H1 (cell line): Measurements from ENCODE around the gene NEU2. TPM values are rescaled to one million over a fixed set of nuclear protein-coding genes. Genes with fewer than 3 reads are reported as not detected.

Experiments
- CTCF ChIA-PET: fragments of 300-600 bp; sonication (Branson Sonifier 250); formaldehyde crosslinking; loops from one replicate; lab custom pipeline; 2021; ENCODE audit not compliant: partially characterized antibody; lab: Charles Lee
- POLR2A ChIA-PET: fragments of 300-600 bp; sonication (Branson Sonifier 250); formaldehyde crosslinking; loops from one replicate; lab custom pipeline; 2021; ENCODE audit warnings: inconsistent platforms; ENCODE audit not compliant: partially characterized antibody; lab: Charles Lee
- DNase-seq, 2 experiments: peaks; one replicate each; pipeline versions ENCODE4 v3.0.0 to v3.0.0-alpha.2; 2010 to 2022; ENCODE audit warnings: low spot score in 2 of 2, low read depth in 1 of 2, mixed read lengths in 1 of 2
- FAIRE-seq: peaks from 2 replicates; lab custom pipeline; 2011; peaks lifted over from hg19 to GRCh38; lab: Jason Lieb, UNC
- H2AFZ ChIP-seq: 2 replicates; pipeline ENCODE4 v1.8.1; 2012; ENCODE audit warnings: low read length, inconsistent platforms
- H2AK5ac ChIP-seq: 2 replicates; pipeline ENCODE4 v1.6.1; 2013; ENCODE audit warnings: low read depth, low read length
- H2BK120ac ChIP-seq: replicated peaks from 2 replicates; pipeline ENCODE3; 2013; ENCODE audit warnings: low read depth, low read length, inconsistent platforms
- H2BK12ac ChIP-seq: 2 replicates; pipeline ENCODE4 v1.6.1; 2013; ENCODE audit warnings: low read depth, low read length
- H2BK15ac ChIP-seq: 2 replicates; pipeline ENCODE4 v1.6.1; 2013; ENCODE audit warnings: low read length
- H2BK20ac ChIP-seq: 2 replicates; pipeline ENCODE4 v1.6.1; 2013; ENCODE audit warnings: low read length
- H2BK5ac ChIP-seq: 2 replicates; pipeline ENCODE4 v1.6.1; 2013; ENCODE audit warnings: low read depth, low read length
- H3K14ac ChIP-seq: 2 replicates; pipeline ENCODE4 v1.6.1; 2013; ENCODE audit warnings: inconsistent platforms; ENCODE audit not compliant: insufficient read length
- H3K18ac ChIP-seq: 2 replicates; pipeline ENCODE4 v1.6.1; 2013; ENCODE audit warnings: low read length; ENCODE audit errors: extremely low read depth
- H3K23ac ChIP-seq: 2 replicates; pipeline ENCODE4 v1.6.1; 2013; ENCODE audit warnings: inconsistent platforms; ENCODE audit not compliant: insufficient read length
- H3K23me2 ChIP-seq: 2 replicates; pipeline ENCODE4 v1.6.1; 2013; ENCODE audit warnings: low read depth, low read length
- H3K27ac ChIP-seq: 2 replicates; pipeline ENCODE4 v1.6.1; 2011; ENCODE audit warnings: low read depth, low read length, inconsistent platforms
- H3K27me3 ChIP-seq, 4 experiments: replicated peaks in 1 of 4; 1 replicate in 1 of 4; 2 replicates in 3 of 4; pipeline versions ENCODE4 v1.6.1 to v1.8.1; 2011 to 2013; ENCODE audit warnings: low read length in 3 of 4, mild to moderate bottlenecking in 3 of 4, inconsistent platforms in 2 of 4, mixed read lengths in 2 of 4, moderate library complexity in 1 of 4; ENCODE audit not compliant: control insufficient read depth in 3 of 4, insufficient read depth in 3 of 4; ENCODE audit errors: extremely low read depth in 1 of 4
- H3K36me3 ChIP-seq, 4 experiments: 2 replicates each; pipeline versions ENCODE4 v1.6.1 to v1.8.1; 2011 to 2013; ENCODE audit warnings: mild to moderate bottlenecking in 4 of 4, low read length in 3 of 4, moderate library complexity in 2 of 4, control low read depth in 1 of 4, inconsistent platforms in 1 of 4; ENCODE audit not compliant: insufficient read depth in 4 of 4, control insufficient read depth in 2 of 4
- H3K4ac ChIP-seq: replicated peaks from 2 replicates; pipeline ENCODE3; 2013; ENCODE audit warnings: low read length, low read depth, mixed read lengths, inconsistent platforms; ENCODE audit not compliant: insufficient read length
- H3K4me1 ChIP-seq, 4 experiments: replicated peaks in 1 of 4; 1 replicate in 1 of 4; 2 replicates in 3 of 4; pipeline versions ENCODE4 v1.6.1 to v1.8.1; 2011 to 2013; ENCODE audit warnings: low read length in 3 of 4, inconsistent platforms in 2 of 4, mixed read lengths in 1 of 4; ENCODE audit not compliant: insufficient read depth in 4 of 4, control insufficient read depth in 3 of 4
- H3K4me2 ChIP-seq, 2 experiments: 2 replicates each; pipeline versions ENCODE4 v1.6.1 to v1.8.1; 2011 to 2013; ENCODE audit warnings: low read depth in 2 of 2, low read length in 2 of 2, control low read depth in 1 of 2, inconsistent platforms in 1 of 2, mild to moderate bottlenecking in 1 of 2; ENCODE audit not compliant: insufficient read depth in 1 of 2
- H3K4me3 ChIP-seq, 4 experiments: fragments of 200-600, 300-600 bp in 1 of 4; sonication (generic), shearing (Covaris generic), sonication (Bioruptor Twin) in 1 of 4; 2 replicates each; pipeline versions ENCODE4 v1.5.1 to v1.8.1; 2011 to 2016; ENCODE audit warnings: low read length in 4 of 4, low read depth in 3 of 4, control low read depth in 2 of 4, inconsistent platforms in 2 of 4, mild to moderate bottlenecking in 2 of 4, mixed read lengths in 1 of 4, moderate library complexity in 1 of 4; ENCODE audit not compliant: insufficient read depth in 2 of 4; ENCODE audit errors: extremely low read depth in 1 of 4
- H3K56ac ChIP-seq: replicated peaks from 2 replicates; pipeline ENCODE3; 2013; ENCODE audit warnings: low read depth, mild to moderate bottlenecking, mixed read lengths, low read length, inconsistent platforms; ENCODE audit not compliant: insufficient read length
- H3K79me1 ChIP-seq: 2 replicates; pipeline ENCODE4 v1.6.1; 2013; ENCODE audit warnings: low read depth, low read length, control low read depth
- H3K79me2 ChIP-seq, 2 experiments: 2 replicates each; pipeline versions ENCODE4 v1.6.1 to v1.8.1; 2012 to 2013; ENCODE audit warnings: low read length in 2 of 2, mild to moderate bottlenecking in 2 of 2, inconsistent platforms in 1 of 2; ENCODE audit not compliant: insufficient read depth in 2 of 2, control insufficient read depth in 1 of 2
- H3K9ac ChIP-seq, 4 experiments: replicated peaks in 1 of 4; 1 replicate in 1 of 4; 2 replicates in 3 of 4; pipeline versions ENCODE4 v1.6.1 to v1.8.1; 2011 to 2013; ENCODE audit warnings: low read depth in 3 of 4, low read length in 3 of 4, control low read depth in 2 of 4, mild to moderate bottlenecking in 2 of 4, moderate library complexity in 2 of 4, inconsistent platforms in 1 of 4; ENCODE audit errors: extremely low read depth in 1 of 4
- H3K9me3 ChIP-seq, 2 experiments: 2 replicates each; pipeline versions ENCODE4 v1.6.1 to v1.8.1; 2012 to 2013; ENCODE audit warnings: mild to moderate bottlenecking in 2 of 2, moderate library complexity in 2 of 2, control low read depth in 1 of 2, inconsistent platforms in 1 of 2, low read depth in 1 of 2, low read length in 1 of 2, mixed read lengths in 1 of 2; ENCODE audit not compliant: insufficient read depth in 2 of 2
- H4K20me1 ChIP-seq, 2 experiments: replicated peaks in 1 of 2; 2 replicates each; pipeline versions ENCODE3 to v1.8.1; 2011 to 2013; ENCODE audit warnings: inconsistent platforms in 2 of 2, low read length in 2 of 2, mild to moderate bottlenecking in 1 of 2; ENCODE audit not compliant: insufficient read depth in 2 of 2, control insufficient read depth in 1 of 2
- H4K5ac ChIP-seq: 2 replicates; pipeline ENCODE4 v1.6.1; 2013; ENCODE audit warnings: low read length, low read depth, mixed read lengths, inconsistent platforms; ENCODE audit not compliant: insufficient read length
- H4K8ac ChIP-seq: 2 replicates; pipeline ENCODE4 v1.8.0; 2013; ENCODE audit warnings: mild to moderate bottlenecking, moderate library complexity, low read length, inconsistent platforms; ENCODE audit not compliant: insufficient read depth; ENCODE audit errors: extremely low read depth
- H4K91ac ChIP-seq: replicated peaks from 2 replicates; pipeline ENCODE3; 2013; ENCODE audit warnings: low read length, mixed read lengths, inconsistent platforms; ENCODE audit not compliant: insufficient read length
- CREB1 ChIP-seq: IDR thresholded peaks from 2 replicates; pipeline ENCODE4 v1.6.1; 2012; ENCODE audit warnings: inconsistent platforms
- EGR1 ChIP-seq: IDR thresholded peaks from 2 replicates; pipeline ENCODE4 v1.6.1; 2011; ENCODE audit warnings: low read depth, low read length, borderline replicate concordance
- EZH2 ChIP-seq: fragments of 200-600 bp; sonication (generic); IDR thresholded peaks from 2 replicates; pipeline ENCODE4 v1.7.1; 2012; ENCODE audit warnings: low read depth, mild to moderate bottlenecking, moderate library complexity, low read length, inconsistent platforms; ENCODE audit not compliant: severe bottlenecking
- FOSL1 ChIP-seq: IDR thresholded peaks from 2 replicates; pipeline ENCODE4 v1.6.1; 2011; ENCODE audit warnings: mild to moderate bottlenecking, low read depth, low read length, moderate library complexity; ENCODE audit not compliant: insufficient read depth
- JUND ChIP-seq: IDR thresholded peaks from 2 replicates; pipeline ENCODE4 v1.6.1; 2011; ENCODE audit warnings: mild to moderate bottlenecking, improper control_type of control experiment, low read length
- KDM5A ChIP-seq: fragments of 200-600 bp; IDR thresholded peaks from 2 replicates; pipeline ENCODE4 v1.7.1; 2012; ENCODE audit warnings: mild to moderate bottlenecking, low read length, inconsistent platforms, mixed read lengths
- NRF1 ChIP-seq: IDR thresholded peaks from 2 replicates; pipeline ENCODE4 v1.6.1; 2011; ENCODE audit warnings: mild to moderate bottlenecking, low read depth, low read length, improper control_type of control experiment
- POLR2AphosphoS5 ChIP-seq: IDR thresholded peaks from 2 replicates; pipeline ENCODE4 v1.6.1; 2011; ENCODE audit warnings: low read depth, low read length
- SAP30 ChIP-seq: fragments of 300-600 bp; sonication (generic); IDR thresholded peaks from 2 replicates; pipeline ENCODE4 v1.7.1; 2012; ENCODE audit warnings: low read length, moderate library complexity, mild to moderate bottlenecking, inconsistent platforms; ENCODE audit not compliant: insufficient read depth, insufficient replicate concordance
- WGBS, 2 experiments: shearing (Covaris generic) in 1 of 2; methylation state at CpG; one replicate each; pipeline versions ENCODE4 v1.1.6 to v1.1.7; 2013 to 2015; ENCODE audit warnings: low lambda C conversion rate in 2 of 2, mixed read lengths in 2 of 2, inconsistent platforms in 1 of 2, low coverage in 1 of 2, missing lambda C conversion rate in 1 of 2; ENCODE audit not compliant: insufficient replicate concordance in 2 of 2, insufficient coverage in 1 of 2, insufficient read length in 1 of 2; ENCODE audit errors: extremely low coverage in 1 of 2, missing lambda C conversion rate in 1 of 2; 5-methylcytosine and 5-hydroxymethylcytosine counted together
- polyA plus RNA-seq, 7 experiments: library from polyadenylated mRNA; depleted of rRNA in 3 of 7; stranded (reverse) in 5 of 7; unstranded in 2 of 7; fragments of >200 nt in 5 of 7; fragments of 200-250 nt in 2 of 7; gene quantifications; 1 replicate in 5 of 7; 2 replicates in 1 of 7; 4 replicates in 1 of 7; pipeline versions ENCODE4 v1.2.1 to v1.2.3, GENCODE V29; 2011 to 2013; ENCODE audit warnings: missing spikeins in 2 of 7, mixed read lengths in 2 of 7
- total RNA-seq: library from RNA; stranded (reverse); fragmentation: NEBNext Ultra II Directional; extraction: Animal tissue kit (Norgen Biotek cat#: 25700); gene quantifications from 2 replicates; pipeline ENCODE4 v1.2.1, GENCODE V29; 2021
- TF ChIP-seq, protein P1 (sequence below): IDR thresholded peaks from 2 replicates; pipeline ENCODE4 v1.6.1; 2011; ENCODE audit warnings: low read length, improper control_type of control experiment

Gene NEU2
- total and polyA plus RNA-seq, 2 of the 8 experiments (the other 6 are each of a cell fraction or from before 2014, with no cell fraction given): 0.12 TPM; not detected in 1

DNA sequence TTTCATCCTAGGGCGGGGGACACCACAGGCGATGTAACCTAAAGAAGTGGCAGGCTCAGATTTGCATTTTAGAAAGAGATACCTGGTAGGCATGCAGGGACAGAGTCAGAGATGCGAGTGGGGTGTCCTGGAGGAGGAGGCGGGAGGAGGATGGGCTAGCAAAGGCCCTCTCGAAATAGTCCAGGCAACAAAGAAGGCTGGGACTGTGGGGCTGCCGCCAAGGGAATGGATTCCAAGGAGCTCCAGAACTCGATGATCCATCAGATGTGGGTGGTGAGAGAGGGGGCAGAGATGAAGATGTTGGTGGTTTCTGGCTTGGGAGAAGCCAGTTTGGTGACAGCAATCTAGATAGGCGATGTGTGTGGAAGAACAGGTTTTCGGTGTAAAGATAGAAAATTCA lies 15.2 kb downstream of the NEU2 start:
- no peak overlapping the region for H2AK5ac ChIP-seq
- CTCF ChIA-PET: interaction anchor here (1.1 to 3.4 kb wide), 5 partner anchors 12 to 66 kb away, joined by 3 to 32 read pairs (median 5); partner anchors contain the start of gene INPP5D

More for the DNA sequence above, 15.2 kb downstream of the NEU2 start:
- Histone ChIP-seq H3K9ac (no peak overlapping the region), H3K23ac (no peak overlapping the region), H2BK12ac (0 out of 2 replicates have a peak overlapping the region, but pooled peaks have one; percentile 39), H3K79me1 (no peaks in the 10 kb centered on the region), H2BK20ac (no peak overlapping the region), H4K8ac (no peak overlapping the region), H3K4me2 (no peak overlapping the region), H3K9me3 (no peaks in the 10 kb centered on the region), H4K91ac (no peak overlapping the region), H2AFZ (no peak overlapping the region), H3K14ac (no peak overlapping the region), H3K4ac (no peak overlapping the region), H2BK5ac (0 out of 2 replicates have a peak overlapping the region, but pooled peaks have one; percentile 24), H3K4me3 (no peak overlapping the region), H2BK120ac (no peak overlapping the region), H2BK15ac (no peak overlapping the region), H4K20me1 (no peaks in the 10 kb centered on the region), H4K5ac (no peak overlapping the region), H3K27ac (no peak overlapping the region), H3K23me2 (peaks cover 10% of the 10 kb centered on the region; the same call in 1 of the 2 replicates), H3K56ac (no peak overlapping the region), H3K36me3 (no peaks in the 10 kb centered on the region), H3K18ac (no peak overlapping the region), H3K4me1 (peaks cover 11 to 18% (median 15%) of the 10 kb centered on the region in 4 experiments), H3K27me3 (peaks cover 0 to 2% (median 0%) of the 10 kb centered on the region in 4 experiments; a peak in 2 of 7 replicates), H3K79me2 (no peaks in the 10 kb centered on the region)
- POLR2A ChIA-PET: interaction anchor here (0.9 kb wide), 1 partner anchor 19 kb away, joined by 3 read pairs; no protein-coding TSS in a partner anchor
- DNase-seq (no peak), FAIRE-seq (no peak)
- WGBS, 2 experiments: 89% methylated on average over 9 of the region's 9 CpGs; no CpG with 5 or more reads in 1 of the 2 experiments
- TF ChIP-seq CREB1 (no peak), JUND (no peak), FOSL1 (no peak), EZH2 (no peak), KDM5A (no peak), EGR1 (no peak), SAP30 (no peak), NRF1 (no peak), POLR2AphosphoS5 (no peak)
- TF ChIP-seq, protein P1, sequence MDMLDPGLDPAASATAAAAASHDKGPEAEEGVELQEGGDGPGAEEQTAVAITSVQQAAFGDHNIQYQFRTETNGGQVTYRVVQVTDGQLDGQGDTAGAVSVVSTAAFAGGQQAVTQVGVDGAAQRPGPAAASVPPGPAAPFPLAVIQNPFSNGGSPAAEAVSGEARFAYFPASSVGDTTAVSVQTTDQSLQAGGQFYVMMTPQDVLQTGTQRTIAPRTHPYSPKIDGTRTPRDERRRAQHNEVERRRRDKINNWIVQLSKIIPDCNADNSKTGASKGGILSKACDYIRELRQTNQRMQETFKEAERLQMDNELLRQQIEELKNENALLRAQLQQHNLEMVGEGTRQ: no peak
